T-helper 1 cell treated with Interleukin-12 subunit alpha and Interleukin-12 subunit beta and Interleukin-4 antibody, amounts not matched to agents 30 ng/mL and 1 ng/mL, for 36 hours (primary cell): ENCODE results near the gene PKN1. TPM values are rescaled to one million over a fixed set of nuclear protein-coding genes. Genes with fewer than 3 reads are reported as not detected.
"Not testable (repeated sequence)": the region's sequence is repeated elsewhere in the genome, so short reads cannot be mapped to it uniquely, and the experiment has no call there.

Experiments
- intact Hi-C: fragments of 100-400 bp; cut with micrococcal nuclease; formaldehyde crosslinking; loops from one replicate; pipeline ENCODE4 v1.15.1; 2024
- total RNA-seq: library from RNA; stranded (reverse); gene quantifications from 2 replicates; pipeline ENCODE4 v1.2.3, GENCODE V29; 2022

The PKN1 gene
- total RNA-seq, result 200 and 201 TPM in 2 replicates

DNA sequence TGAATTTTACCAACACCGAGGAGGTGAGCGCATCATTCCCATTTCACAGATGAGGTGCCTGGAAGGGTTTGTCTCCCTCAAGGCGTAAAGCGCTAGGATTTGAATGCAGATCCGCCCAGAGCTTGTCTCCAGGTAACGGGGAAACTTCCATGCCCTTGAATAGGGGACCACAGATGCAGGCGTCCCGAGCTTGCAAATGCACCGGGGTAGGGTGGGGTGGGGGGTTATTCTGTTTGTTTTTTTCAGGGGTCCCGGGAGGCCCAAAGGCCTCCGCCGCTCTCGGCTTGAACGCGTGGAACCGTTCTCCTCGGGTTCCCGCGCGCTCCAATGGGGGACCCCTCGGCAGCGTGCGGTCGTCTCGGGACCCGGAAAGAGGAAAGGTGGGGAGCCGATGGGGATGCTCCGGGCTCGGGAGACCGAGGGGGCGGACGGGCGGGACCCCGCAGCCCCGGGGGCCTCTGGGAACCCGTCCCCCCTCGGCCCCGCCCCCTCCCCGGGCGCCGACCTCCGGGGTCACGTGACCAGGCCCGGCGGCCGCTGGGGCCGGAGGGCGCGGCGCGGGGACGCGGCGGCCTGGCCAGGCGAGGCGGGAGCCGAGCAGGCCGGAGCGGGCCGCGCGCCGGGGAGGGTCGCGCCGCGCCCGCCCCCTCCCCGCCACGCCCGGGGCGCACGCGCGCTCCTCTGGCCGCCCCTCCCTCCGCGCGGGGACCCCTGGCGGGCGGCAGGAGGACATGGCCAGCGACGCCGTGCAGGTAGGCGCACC is at the start of gene PKN1:
Gene PKN1, plus strand, starts transcription at position 516 of the 763 bp plus-strand sequence. Its CDS starts 216 bp downstream, at position 732.
- intact Hi-C loops, result loop anchor here (1.0 kb wide), 4 partner anchors 7 to 53 kb away; partner anchors contain the start of gene DDX39A

DNA sequence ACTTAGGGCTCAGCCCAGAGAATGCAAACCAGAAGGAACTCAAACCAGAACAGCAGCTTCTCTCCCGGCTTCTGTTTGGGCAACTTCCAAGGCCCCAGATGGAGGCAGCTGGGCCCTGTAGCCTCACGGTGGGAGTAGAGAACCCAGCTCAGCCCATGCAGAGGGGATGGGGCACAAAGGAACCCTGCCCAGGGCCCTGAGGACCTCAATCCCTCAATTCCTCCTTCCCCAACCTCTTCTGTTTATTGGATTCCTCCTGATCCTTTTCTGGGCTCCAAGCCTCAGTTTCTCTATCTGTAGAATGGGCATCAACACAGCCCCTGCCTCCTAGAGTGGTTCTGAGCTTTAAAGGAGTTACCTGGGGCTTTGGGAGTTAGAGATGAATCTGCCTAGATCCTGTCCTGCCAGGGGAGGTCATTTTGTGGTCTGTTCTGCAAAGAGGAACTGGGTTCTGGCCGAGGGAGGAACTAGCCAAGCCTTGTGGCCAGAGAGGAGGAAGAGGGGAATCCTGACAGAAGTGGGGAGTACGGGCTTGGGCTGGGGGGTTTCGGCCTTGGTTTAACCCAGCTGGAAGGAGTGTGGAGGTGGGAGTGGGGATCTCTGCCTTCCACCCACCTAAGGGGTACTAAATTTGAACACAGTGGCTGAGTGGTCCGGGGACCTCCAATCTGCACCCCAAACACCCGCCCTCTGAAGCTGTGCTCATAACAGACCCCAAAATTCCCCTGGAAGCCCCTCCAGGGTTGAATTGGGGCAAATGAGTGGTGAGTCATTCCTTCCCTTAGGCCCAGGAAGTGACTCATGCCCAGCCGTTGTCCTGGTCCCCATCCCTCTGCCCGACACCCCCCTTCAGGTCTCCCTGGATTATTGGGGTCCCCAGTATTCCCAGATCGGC is 49.2 kb upstream of the PKN1 start:
- intact Hi-C loops, result loop anchor here (1.0 to 5.0 kb wide), 5 partner anchors 22 to 537 kb away; partner anchors contain the start of genes DDX39A and RFX1

DNA sequence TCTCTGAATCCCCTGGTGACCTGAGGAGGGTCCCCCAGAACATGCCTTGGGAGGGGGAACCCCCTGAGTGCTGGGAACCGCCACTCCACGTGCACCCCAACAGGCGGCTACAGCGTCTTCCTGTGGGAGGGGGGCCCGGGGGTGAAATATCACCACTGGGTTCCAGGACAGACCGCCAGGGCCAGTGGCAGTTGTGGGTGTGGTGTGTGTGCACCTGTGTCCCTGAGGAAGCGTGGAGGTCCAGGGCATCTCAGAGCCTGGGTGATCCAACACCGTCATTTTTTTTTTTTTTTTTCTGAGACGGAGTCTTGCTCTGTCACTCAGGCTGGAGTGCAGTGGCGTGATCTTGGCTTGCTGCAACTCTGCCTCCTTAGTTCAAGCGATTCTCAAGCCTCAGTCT is 47.6 kb upstream of the PKN1 start:
- intact Hi-C loops, result no loop called here

DNA sequence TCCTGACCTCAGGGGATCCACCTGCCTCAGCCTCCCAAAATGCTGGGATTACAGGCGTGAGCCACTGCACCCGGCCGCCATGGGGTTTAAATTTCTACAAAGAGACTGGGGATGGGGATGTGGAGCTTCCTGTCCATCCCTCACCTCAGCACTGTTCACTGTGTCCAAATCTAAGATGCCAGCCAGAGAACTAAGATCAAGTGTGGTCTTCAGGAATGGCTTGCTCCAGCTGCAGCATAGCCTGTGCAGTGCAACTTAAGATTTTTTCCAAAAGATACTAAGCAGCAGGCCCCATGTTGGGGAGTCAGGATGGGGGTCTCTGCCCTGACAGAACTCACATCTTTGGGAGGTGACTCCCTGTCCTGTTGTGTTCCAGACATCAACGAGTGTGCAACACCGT is 42.6 kb upstream of the PKN1 start:
- intact Hi-C loops, result no loop called here

DNA sequence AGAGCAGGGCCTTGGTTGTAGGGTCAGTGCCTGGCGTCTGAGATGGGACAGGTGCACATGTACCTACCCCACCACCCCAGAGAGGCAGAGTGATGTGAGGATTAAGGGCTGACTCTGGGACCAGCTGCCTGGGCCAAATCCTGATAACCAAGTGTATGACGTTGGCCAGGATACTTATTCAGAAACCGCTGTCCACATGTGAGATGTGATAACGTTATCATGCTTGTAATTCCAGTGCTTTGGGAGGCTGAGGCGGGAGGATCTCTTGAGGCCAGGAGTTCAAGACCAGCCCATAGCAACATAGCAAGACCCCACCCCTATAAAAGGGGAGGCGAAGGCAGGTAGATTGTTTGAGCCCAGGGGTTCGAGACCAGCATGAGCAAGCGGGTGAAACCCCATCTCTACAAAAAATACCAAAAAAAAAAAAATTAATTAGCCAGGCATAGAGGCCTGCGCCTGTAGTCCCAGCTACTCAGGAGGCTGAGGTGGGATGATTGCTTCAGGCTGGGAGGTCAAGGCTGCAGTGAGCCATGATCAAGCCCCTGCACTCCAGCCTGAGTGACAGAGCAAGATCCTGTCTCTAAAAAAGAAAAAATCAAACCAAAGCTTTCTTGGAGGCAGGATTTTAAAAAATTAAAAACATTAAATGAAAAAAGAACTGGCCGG is 41.8 kb upstream of the PKN1 start:
- intact Hi-C loops, result no loop called here

DNA sequence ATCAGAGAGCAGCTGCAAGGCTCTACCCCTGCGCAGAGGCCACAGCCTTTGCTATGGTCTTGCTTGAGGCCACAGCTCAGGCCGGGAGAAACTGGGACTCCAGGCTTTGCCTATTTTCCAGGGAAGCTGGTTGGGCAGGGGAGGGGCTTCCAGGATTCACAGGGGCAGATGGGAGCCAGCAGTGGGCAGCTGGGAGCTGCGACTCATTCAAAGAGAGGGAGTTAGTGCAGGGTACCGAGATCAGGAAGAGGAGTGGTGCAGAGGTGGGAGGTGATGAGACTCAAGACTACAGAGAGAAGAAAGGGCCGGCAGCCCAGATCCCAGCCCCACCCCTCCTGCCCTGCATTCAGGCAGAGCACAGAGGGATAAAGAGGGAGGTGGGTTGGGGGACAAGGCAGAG is 39.8 kb upstream of the PKN1 start:
- intact Hi-C loops, result no loop called here

DNA sequence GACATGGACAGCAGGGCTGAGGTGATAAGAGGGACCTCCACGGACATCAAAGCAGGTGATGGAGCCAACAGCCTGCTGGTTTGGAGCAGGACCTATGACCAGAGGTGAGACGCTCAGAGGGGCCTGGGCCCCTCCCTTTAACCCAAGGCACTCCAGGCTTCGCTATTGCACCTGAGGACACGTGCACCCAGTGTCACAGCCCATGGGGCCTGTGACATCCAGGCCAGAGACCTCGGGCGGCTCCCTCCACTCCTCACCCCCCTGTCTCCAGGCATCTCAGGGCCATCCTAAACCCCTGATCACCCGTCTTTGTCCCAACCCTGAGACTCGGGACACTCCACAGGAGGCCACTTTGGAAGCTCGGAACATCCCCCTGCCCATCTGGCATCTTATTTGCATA is 38.9 kb upstream of the PKN1 start:
- intact Hi-C loops, result no loop called here

DNA sequence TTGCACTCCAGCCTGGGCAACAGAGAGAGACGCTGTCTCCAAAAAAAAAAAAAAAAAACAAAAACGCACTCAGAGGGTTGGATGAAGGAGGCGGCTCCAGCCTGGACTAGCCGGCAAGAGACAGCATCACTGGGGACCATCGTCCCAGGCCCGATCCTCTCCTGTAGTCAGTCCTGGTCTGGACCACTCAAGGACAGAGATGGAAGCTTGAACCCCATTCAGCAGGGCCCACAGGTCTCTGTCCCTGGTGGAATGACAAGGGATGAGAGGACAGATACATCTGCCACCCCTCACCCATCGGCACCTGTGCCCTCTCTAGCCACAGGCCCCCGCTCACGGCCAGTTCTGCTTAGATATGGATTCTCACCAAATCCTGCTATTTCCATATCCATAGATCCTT is 37.8 kb upstream of the PKN1 start:
- intact Hi-C loops, result no loop called here

DNA sequence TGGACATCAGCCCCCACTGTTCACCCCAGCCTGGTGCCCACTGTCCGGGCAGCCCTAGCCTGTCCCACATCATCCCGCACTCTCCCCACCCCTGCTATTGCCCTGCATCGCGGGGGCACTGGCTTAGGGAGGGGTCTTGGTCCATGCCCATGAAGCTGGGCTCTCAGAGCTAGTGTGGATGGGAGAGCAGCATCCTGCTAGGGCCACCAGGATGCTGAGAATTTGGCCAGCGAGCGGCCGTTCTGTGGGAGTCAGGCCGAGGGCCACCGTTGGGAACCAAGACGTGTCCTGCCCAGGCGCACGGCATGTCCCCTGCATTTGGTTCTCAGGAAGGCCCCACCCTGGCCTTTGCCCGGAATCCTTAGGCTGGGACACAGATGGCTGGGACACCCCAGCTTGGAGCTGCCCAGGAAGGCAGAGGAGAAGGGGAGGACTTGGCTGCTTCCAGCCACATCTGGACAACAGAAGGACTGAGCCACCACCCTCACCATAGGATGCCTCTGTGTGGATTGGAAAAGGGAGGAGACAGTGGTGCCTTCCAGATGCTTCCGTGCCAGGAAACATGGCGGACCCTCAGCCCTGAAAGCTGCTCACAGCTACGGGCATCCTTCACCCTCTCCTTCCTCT is 37.3 kb upstream of the PKN1 start:
- intact Hi-C loops, result no loop called here

DNA sequence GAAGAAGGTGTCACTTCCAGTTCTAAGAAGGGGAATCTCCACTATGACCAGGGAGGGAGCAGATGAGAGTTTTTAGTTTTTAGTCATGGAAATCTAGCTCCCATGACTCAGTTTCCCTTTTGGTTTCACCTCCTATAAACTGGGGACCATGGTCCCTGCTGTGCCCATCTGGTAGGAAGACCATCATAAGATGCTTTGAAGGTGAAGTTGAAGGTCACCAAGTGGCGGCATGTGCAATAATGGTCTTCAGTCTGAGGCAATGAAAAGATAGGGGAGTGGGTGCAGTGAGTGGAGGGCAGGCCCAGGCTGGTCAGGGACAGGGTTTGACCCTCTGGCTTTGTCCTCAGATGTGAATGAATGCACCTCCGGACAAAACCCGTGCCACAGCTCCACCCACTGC is 36.4 kb upstream of the PKN1 start:
- intact Hi-C loops, result not testable (repeated sequence)

DNA sequence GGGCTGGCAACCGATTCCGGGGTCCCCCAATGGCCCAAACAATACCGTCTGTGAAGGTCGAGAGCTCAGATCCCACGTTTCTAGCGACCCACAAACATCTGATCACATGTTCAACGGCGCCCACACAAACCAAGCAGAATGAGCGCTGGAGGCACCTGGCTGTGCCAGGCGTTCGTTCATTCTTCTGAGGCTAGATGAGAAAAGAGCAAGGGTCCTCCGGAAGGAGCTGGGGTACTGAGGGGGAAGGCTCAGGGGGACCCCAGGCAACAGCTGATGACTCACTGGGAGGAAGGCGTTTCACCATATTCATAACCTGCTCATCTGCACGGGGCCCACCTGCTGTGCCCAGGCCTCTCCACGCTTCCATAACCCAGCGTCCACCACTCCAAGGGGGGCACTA is 35.9 kb upstream of the PKN1 start:
- intact Hi-C loops, result not testable (repeated sequence)

DNA sequence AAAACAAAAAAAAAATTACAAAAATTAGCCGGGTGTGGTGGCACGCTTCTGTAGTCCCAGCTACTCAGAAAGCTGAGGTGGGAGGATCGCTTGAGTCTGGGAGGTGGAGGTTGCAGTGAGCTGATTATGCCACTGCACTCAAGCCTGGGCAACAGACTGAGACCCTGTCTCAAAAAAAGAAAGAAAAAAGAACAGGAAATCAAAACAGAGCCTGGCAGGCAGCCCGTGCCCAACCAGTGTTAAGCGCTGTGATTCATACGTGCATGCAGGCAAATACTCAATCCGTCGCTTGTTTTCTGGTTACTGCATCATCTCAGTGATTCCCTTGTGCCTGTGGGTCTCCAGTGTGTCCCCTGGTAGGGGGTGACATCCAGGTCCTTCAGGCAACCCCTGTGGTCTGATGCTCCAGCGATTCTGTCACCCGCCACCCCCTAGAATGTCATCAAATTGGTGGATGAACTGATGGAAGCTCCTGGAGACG is 32.1 kb upstream of the PKN1 start:
- intact Hi-C loops, result no loop called here

DNA sequence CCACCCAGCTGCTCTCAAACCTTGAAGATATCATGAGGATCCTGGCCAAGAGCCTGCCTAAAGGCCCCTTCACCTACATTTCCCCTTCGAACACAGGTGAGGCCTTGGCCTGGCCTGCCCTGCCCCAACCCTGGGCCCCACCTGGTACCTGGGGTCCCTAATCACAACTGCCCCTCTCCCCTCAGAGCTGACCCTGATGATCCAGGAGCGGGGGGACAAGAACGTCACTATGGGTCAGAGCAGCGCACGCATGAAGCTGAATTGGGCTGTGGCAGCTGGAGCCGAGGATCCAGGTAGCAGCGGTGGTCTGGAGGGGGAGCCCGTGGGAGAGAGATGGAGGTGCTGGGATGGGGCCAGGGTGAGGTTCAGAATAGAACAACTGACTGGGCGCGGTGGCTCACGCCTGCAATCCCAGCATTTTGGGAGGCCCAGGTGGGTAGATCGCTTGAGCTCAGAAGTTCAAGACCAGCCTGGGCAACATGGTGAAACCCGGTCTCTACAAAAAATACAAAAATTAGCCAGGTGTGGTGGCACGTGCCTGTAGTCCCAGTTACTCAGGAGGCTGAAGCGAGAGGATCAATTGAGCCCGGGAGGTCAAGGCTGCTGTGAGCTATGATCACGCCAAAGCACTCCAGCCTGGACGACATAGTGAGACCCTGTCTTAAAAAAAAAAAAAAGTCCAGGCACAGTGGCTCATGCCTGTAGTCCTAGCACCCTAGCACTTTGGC is 31.5 kb upstream of the PKN1 start:
- intact Hi-C loops, result no loop called here

DNA sequence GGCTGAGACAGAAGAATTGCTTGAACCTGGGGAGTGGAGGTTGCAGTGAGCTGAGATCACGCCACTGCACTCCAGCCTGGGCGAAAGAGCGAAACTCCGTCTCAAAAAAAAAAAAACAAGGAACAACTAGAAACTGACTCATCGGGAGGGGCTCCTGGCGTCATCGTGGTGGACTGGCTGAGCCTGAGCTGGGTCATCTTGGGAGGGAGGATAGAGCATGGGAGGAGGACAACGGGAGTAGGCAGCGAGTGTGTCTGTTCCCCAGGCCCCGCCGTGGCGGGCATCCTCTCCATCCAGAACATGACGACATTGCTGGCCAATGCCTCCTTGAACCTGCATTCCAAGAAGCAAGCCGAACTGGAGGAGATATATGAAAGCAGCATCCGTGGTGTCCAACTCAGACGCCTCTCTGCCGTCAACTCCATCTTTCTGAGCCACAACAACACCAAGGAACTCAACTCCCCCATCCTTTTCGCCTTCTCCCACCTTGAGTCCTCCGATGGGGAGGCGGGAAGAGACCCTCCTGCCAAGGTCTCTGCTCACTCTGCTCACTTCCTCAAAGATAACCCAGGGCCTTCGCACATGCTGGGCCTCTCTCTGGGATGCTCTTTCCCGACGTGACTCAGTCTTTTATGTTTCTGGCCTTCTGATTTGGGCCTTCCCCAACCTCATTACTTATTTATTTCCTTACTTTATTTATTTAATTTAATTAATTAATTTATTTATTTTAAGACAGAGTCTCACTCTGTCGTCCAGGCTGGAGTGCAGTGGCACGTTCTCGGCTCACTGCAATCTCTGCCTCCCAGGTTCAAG is 30.6 kb upstream of the PKN1 start:
- intact Hi-C loops, result no loop called here

DNA sequence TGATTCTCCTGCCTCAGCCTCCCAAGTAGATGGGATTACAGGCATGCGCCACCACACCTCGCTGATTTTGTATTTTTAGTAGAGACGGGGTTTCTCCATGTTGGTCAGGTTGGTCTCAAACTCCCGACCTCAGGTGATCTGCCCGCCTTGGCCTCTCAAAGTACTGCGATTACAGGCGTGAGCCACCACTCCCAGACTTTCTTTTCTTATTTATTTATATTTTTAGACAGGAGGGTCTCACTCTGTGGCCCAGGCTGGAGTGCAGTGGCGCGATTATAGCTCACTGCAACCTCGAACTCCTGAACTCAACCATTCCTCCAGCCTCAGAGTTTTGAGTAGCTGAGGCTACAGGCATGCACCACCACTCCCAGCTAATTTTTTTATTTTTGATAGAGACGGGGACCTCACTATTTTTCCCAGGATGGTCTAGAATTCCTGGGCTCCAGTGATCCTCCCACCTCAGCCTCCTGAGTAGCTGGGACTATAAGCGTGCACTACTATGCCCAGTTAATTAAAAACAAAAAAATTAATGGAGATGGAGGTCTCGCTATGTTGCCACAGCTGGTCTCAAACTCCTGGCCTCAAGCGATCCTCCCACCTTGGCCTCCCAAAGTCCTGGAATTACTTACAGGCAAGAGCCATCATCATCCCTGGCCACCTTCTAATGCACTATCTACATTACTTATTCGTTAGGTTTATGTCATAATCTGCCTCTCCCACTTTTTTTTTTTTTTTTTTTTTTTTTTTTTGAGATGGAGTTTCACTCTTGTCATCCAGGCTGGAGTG is 29.8 kb upstream of the PKN1 start:
- intact Hi-C loops, result not testable (repeated sequence)

DNA sequence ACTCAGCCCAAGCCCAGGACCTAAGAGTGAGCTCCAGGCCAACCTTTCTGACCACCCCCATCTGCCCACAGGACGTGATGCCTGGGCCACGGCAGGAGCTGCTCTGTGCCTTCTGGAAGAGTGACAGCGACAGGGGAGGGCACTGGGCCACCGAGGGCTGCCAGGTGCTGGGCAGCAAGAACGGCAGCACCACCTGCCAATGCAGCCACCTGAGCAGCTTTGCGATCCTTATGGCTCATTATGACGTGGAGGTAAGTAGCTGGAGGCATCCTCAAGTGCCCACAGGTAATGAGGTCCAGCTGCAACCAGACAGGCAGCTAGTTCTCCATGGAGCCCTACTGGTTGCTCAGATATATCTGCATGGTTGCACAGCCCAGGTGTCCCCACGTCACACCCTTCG is 28.8 kb upstream of the PKN1 start:
- intact Hi-C loops, result no loop called here

DNA sequence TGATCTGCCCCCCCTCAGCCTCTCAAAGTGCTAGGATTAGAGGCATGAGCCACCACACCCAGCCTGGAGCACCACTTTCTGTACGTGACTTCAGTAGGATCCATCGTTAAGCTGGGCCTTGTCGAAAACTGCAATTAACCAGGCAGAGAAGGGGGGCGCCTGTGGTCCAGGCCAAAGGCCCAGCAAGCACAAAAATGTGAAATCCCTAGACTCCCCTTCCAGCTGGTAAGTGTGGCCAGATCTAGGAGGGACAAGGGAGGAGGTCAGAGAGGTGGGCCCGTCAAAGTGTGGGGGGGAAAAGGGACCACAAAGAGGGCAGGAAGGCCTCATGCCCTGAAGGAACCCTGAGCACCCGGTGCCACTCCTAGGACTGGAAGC is 27.7 kb upstream of the PKN1 start:
- intact Hi-C loops, result no loop called here

DNA sequence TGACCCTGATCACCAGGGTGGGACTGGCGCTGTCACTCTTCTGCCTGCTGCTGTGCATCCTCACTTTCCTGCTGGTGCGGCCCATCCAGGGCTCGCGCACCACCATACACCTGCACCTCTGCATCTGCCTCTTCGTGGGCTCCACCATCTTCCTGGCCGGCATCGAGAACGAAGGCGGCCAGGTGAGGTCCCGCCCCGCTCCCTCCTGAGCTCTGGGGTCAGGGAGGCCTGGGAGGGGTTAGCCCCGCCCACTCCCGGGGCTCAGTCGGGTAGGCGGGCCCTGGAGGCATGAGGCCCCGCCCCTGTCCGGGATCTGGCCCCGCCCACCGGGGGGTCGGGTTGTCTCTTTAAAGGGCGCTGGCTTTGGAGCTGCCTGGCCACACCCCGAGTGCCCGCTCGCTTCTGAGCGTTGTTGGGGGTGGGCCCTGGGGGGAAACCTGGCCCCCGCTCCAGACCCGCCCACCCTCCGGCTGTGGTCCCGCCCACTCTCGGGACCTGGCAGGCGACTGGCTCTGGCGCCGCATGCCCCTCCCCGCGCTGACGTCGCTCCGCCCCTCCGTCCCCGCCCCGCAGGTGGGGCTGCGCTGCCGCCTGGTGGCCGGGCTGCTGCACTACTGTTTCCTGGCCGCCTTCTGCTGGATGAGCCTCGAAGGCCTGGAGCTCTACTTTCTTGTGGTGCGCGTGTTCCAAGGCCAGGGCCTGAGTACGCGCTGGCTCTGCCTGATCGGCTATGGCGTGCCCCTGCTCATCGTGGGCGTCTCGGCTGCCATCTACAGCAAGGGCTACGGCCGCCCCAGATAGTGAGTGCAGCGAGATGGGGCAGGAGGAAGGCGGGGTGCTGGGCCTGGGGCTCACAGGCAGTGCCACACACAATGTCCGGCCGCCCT is 27.1 kb upstream of the PKN1 start:
- intact Hi-C loops, result loop anchor here (1.0 kb wide), 5 partner anchors 12 to 269 kb away; no protein-coding TSS in a partner anchor
